ENCODE data around the gene PTPRC.

PTPRC gene

GRCh38 chr1:198641966-198642668 is 3.3 kb downstream of the PTPRC start:
- TF ChIP-seq, protein P1, sequence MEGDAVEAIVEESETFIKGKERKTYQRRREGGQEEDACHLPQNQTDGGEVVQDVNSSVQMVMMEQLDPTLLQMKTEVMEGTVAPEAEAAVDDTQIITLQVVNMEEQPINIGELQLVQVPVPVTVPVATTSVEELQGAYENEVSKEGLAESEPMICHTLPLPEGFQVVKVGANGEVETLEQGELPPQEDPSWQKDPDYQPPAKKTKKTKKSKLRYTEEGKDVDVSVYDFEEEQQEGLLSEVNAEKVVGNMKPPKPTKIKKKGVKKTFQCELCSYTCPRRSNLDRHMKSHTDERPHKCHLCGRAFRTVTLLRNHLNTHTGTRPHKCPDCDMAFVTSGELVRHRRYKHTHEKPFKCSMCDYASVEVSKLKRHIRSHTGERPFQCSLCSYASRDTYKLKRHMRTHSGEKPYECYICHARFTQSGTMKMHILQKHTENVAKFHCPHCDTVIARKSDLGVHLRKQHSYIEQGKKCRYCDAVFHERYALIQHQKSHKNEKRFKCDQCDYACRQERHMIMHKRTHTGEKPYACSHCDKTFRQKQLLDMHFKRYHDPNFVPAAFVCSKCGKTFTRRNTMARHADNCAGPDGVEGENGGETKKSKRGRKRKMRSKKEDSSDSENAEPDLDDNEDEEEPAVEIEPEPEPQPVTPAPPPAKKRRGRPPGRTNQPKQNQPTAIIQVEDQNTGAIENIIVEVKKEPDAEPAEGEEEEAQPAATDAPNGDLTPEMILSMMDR (IDR thresholded peaks at IDR 0.05; ENCODE audit: low read depth, low read length), result no peak
- DNase-seq (ENCODE audit: low read depth in 2 of 2), result no peak
- H3K4me3 ChIP-seq (replicated peaks in 1 of 2; ENCODE audit: low read depth in 2 of 2, low read length in 2 of 2), result no peak overlapping the region

GRCh38 chr1:198642983-198643382 is 4.1 kb downstream of the PTPRC start:
- DNase-seq (ENCODE audit: low read depth in 2 of 2), result no peak
- TF ChIP-seq, protein P1 (IDR thresholded peaks at IDR 0.05; ENCODE audit: low read depth, low read length), result no peak
- no peak overlapping the region for H3K4me3 ChIP-seq (replicated peaks in 1 of 2; ENCODE audit: low read depth in 2 of 2, low read length in 2 of 2)

DNA sequence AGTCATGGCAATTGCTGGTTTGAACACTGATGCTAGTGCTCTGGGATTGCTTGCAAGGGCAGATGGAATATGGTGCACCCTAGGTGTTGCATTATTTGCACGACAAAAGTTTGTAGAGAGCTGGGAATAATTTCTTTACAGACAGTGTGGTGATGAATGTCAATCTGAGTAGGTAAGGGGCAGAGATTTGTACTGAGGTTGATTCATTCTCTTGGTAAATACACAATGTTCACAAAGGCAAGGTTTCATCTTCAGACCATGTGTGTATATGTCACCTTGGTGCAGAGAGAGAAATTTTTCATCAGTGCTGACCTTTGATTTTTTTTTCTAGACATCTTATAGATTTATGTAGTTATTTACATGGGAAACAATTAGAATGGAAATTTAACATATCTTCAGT is 5.0 kb downstream of the PTPRC start:
- no peak overlapping the region for H3K4me3 ChIP-seq (replicated peaks in 1 of 2; ENCODE audit: low read depth in 2 of 2, low read length in 2 of 2)
- no peak for DNase-seq (ENCODE audit: low read depth in 2 of 2)
- TF ChIP-seq, protein P1 (IDR thresholded peaks at IDR 0.05; ENCODE audit: low read depth, low read length), result no peak

GRCh38 chr1:198647055-198647454 is 8.2 kb downstream of the PTPRC start:
- TF ChIP-seq, protein P1 (IDR thresholded peaks at IDR 0.05; ENCODE audit: low read depth, low read length), result no peak
- DNase-seq (ENCODE audit: low read depth in 2 of 2), result no peak
- H3K4me3 ChIP-seq (replicated peaks in 1 of 2; ENCODE audit: low read depth in 2 of 2, low read length in 2 of 2), result no peak overlapping the region

DNA sequence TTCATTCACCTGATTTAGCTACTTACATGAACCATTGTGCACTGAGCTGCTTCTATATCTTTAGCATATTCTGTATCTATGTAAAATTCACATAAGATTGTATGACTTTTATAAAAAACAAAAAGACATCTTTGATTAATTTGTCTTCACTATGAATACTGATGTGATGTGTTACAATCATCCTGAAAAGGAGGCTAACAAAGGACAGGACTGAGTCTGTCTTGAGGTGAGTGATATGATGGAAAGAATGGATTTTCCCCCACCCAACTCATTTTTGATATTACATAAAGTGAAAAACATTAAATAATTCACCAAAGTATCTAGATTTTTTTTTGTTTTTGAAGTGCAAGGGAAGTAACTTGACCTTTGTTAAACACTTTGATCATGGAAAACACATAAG is 9.8 kb downstream of the PTPRC start:
- DNase-seq (ENCODE audit: low read depth in 2 of 2), result no peak
- TF ChIP-seq, protein P1 (IDR thresholded peaks at IDR 0.05; ENCODE audit: low read depth, low read length), result no peak
- no peak overlapping the region for H3K4me3 ChIP-seq (replicated peaks in 1 of 2; ENCODE audit: low read depth in 2 of 2, low read length in 2 of 2)

DNA sequence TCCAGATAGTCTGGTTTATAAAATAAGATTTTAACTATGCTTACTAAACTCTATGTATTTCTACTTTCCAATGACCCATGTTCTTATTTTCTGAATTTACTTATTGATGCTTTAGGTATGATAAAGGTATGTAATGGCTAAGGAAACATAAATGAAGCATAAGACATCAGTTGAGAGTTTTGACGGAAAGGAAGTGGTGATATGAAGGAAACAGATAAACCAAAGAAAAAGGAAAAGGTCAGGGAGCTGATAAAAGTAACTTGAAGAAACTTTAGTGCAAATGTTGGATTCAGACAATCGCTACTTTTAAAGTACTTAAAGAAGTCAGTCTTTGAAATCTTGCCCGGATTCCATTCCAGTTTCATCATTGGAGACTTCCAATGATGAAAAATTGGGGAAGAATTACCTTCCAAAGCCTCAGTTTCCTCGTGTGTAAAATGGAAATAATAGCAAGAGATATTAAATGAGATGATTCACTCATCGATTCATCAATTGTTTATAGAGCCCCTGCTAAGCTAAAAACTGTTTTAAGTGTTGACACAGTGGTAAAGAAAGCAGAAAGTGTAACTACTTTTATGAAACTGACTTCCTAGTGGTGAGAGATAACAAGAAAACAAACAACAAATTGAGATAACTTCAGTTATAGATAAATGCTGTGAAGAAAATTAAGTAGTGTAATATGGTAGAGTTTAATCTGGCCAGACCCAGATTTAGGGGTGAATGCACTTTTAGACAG is 10.6 kb downstream of the PTPRC start:
- DNase-seq (ENCODE audit: low read depth in 2 of 2), result no peak
- TF ChIP-seq, protein P1 (IDR thresholded peaks at IDR 0.05; ENCODE audit: low read depth, low read length), result no peak
- H3K4me3 ChIP-seq (replicated peaks in 1 of 2; ENCODE audit: low read depth in 2 of 2, low read length in 2 of 2), result no peak overlapping the region

Measured in cardiac fibroblast (primary cell).